Astrocyte (in vitro differentiated cells and primary cell): Measurements from ENCODE around the gene GLIS2. TPM values are rescaled to one million over a fixed set of nuclear protein-coding genes. Genes with fewer than 3 reads are reported as not detected.
A peak's percentile ranks its signal among the peaks of the same experiment; 100 is the strongest.

Source experiments
- DNase-seq: peaks from one replicate; pipeline ENCODE4 v3.0.0-alpha.2; 2010; ENCODE audit warnings: low read depth
- FAIRE-seq: peaks from 2 replicates; lab custom pipeline; 2011; peaks lifted over from hg19 to GRCh38; lab: Jason Lieb, UNC
- H2AFZ ChIP-seq: 2 replicates; pipeline ENCODE4 v1.6.0; 2012; ENCODE audit warnings: low read depth, low read length, inconsistent platforms
- H3K27ac ChIP-seq: 2 replicates; pipeline ENCODE4 v1.5.1; 2011; ENCODE audit warnings: low read depth, low read length, inconsistent platforms
- H3K27me3 ChIP-seq: 2 replicates; pipeline ENCODE4 v1.6.0; 2011; ENCODE audit warnings: low read length, inconsistent platforms; ENCODE audit not compliant: insufficient read depth
- H3K36me3 ChIP-seq: 2 replicates; pipeline ENCODE4 v1.5.1; 2011; ENCODE audit warnings: low read length, inconsistent platforms; ENCODE audit not compliant: insufficient read depth
- H3K4me1 ChIP-seq: 2 replicates; pipeline ENCODE4 v1.5.1; 2011; ENCODE audit warnings: low read length, inconsistent platforms; ENCODE audit not compliant: insufficient read depth
- H3K4me2 ChIP-seq: 2 replicates; pipeline ENCODE4 v1.6.0; 2012; ENCODE audit warnings: low read length, inconsistent platforms
- H3K4me3 ChIP-seq: 2 replicates; pipeline ENCODE4 v1.5.1; 2011; ENCODE audit warnings: low read depth, mild to moderate bottlenecking, low read length, inconsistent platforms; ENCODE audit not compliant: insufficient read depth
- H3K79me2 ChIP-seq: 2 replicates; pipeline ENCODE4 v1.6.0; 2012; ENCODE audit warnings: mild to moderate bottlenecking, low read length, inconsistent platforms; ENCODE audit not compliant: insufficient read depth
- H3K9ac ChIP-seq: 2 replicates; pipeline ENCODE4 v1.6.0; 2012; ENCODE audit warnings: mild to moderate bottlenecking, low read length, inconsistent platforms
- H3K9me3 ChIP-seq: 2 replicates; pipeline ENCODE4 v1.5.1; 2012; ENCODE audit warnings: low read depth, mild to moderate bottlenecking, low read length, inconsistent platforms; ENCODE audit not compliant: insufficient read depth
- H4K20me1 ChIP-seq: 2 replicates; pipeline ENCODE4 v1.6.0; 2012; ENCODE audit warnings: low read length, inconsistent platforms; ENCODE audit not compliant: insufficient read depth
- H3K27ac Mint-ChIP-seq: one replicate; pipeline ENCODE4 v1.8.0; 2021; ENCODE audit warnings: mild to moderate bottlenecking, mixed read lengths; ENCODE audit not compliant: unreplicated experiment
- H3K27me3 Mint-ChIP-seq: one replicate; pipeline ENCODE4 v1.8.0; 2021; ENCODE audit warnings: low read depth, mixed read lengths; ENCODE audit not compliant: unreplicated experiment
- H3K36me3 Mint-ChIP-seq: one replicate; pipeline ENCODE4 v1.8.0; 2021; ENCODE audit warnings: low read depth, mixed read lengths; ENCODE audit not compliant: unreplicated experiment
- H3K4me1 Mint-ChIP-seq: one replicate; pipeline ENCODE4 v1.8.0; 2021; ENCODE audit warnings: low read depth, mixed read lengths; ENCODE audit not compliant: unreplicated experiment
- H3K4me3 Mint-ChIP-seq: one replicate; pipeline ENCODE4 v1.8.0; 2021; ENCODE audit warnings: mild to moderate bottlenecking, moderate library complexity, mixed read lengths; ENCODE audit not compliant: unreplicated experiment
- H3K9me3 Mint-ChIP-seq: one replicate; pipeline ENCODE4 v1.8.0; 2021; ENCODE audit warnings: mild to moderate bottlenecking, mixed read lengths; ENCODE audit not compliant: unreplicated experiment
- CTCF ChIP-seq: IDR thresholded peaks from 2 replicates; pipeline ENCODE4 v1.5.1; 2011; ENCODE audit warnings: low read depth, mild to moderate bottlenecking, inconsistent platforms, low read length, moderate library complexity; ENCODE audit not compliant: insufficient read depth
- EZH2 ChIP-seq: IDR thresholded peaks from 2 replicates; pipeline ENCODE4 v1.6.1; 2012; ENCODE audit warnings: mild to moderate bottlenecking, low read length, inconsistent platforms; ENCODE audit not compliant: insufficient read depth
- total RNA-seq: library from RNA; stranded (reverse); gene quantifications from 2 replicates; pipeline ENCODE4 v1.2.1, GENCODE V29; 2021

Gene GLIS2
- total RNA-seq, 1 donor from 2014 or later = 18.9 TPM

DNA sequence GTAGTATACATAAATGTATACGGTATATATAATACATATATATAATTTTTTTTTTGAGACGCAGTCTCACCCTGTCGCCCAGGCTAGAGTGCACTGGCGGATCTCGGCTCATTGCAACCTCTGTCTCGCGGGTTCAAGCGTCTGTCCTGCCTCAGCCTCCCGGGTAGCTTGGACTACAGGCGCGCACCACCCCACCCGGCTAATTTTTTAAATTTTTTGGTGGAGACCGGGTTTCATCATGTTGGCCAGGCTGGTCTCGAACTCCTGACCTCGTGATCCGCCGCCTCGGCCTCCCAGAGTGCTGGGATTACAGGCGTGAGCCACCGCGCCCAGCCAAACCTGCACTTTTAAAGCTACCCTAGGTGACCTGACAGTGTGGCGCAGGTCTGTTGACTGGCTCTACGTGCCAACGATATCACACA lies 34.5 kb downstream of the GLIS2 start:
- peaks cover 56% of the 10 kb centered on the region for H3K79me2 ChIP-seq
- H3K9me3 Mint-ChIP-seq = no peaks in the 10 kb centered on the region

GRCh38 chr16:4350787-4351659 lies 35.2 kb downstream of the GLIS2 start, which contains the start of gene PAM16:
TSS of gene PAM16 (minus strand) at chr16:4351321. CDS start at chr16:4351234, 87 bp downstream.
- H3K4me2 ChIP-seq = peak within 1 kb of the TSS; percentile 85
- peaks cover 38% of the 10 kb centered on the region for H4K20me1 ChIP-seq
- Mint-ChIP-seq H3K27me3 (no peaks in the 10 kb centered on the region), H3K36me3 (peaks cover 4% of the 10 kb centered on the region), H3K9me3 (no peaks in the 10 kb centered on the region), H3K27ac (peak within 1 kb of the TSS; percentile 83), H3K4me3 (peak within 1 kb of the TSS; percentile 95), H3K4me1 (peaks cover 7% of the 10 kb centered on the region)
- peaks cover 8% of the 10 kb centered on the region for H3K4me1 ChIP-seq
- peak within 1 kb of the TSS; percentile 84 for H3K9ac ChIP-seq
- H3K27ac ChIP-seq = peak within 1 kb of the TSS; percentile 64
- peak within 1 kb of the TSS; percentile 83 for H3K4me3 ChIP-seq
- no peaks in the 10 kb centered on the region for H3K27me3 ChIP-seq
- no peaks in the 10 kb centered on the region for H3K9me3 ChIP-seq
- no peaks in the 10 kb centered on the region for H3K36me3 ChIP-seq
- TF ChIP-seq CTCF (no peak), EZH2 (no peak)
- peaks cover 50% of the 10 kb centered on the region for H3K79me2 ChIP-seq
- peak within 1 kb of the TSS; percentile 72 for H2AFZ ChIP-seq
- DNase-seq (peak; percentile 75), FAIRE-seq (no peak)

More for the DNA sequence above, 34.5 kb downstream of the GLIS2 start:
- Histone ChIP-seq H3K27me3 (no peaks in the 10 kb centered on the region), H4K20me1 (peaks cover 44% of the 10 kb centered on the region), H3K9ac (peak overlapping the region; percentile 84), H3K4me2 (peak overlapping the region; percentile 85), H3K4me3 (peak overlapping the region; percentile 83), H3K9me3 (no peaks in the 10 kb centered on the region), H2AFZ (peak overlapping the region; percentile 72), H3K27ac (peak overlapping the region; percentile 55), H3K36me3 (no peaks in the 10 kb centered on the region), H3K4me1 (peaks cover 8% of the 10 kb centered on the region)
- no peak for TF ChIP-seq CTCF
- no peak for TF ChIP-seq EZH2
- Mint-ChIP-seq H3K27ac (peak overlapping the region; percentile 83), H3K4me3 (peak overlapping the region; percentile 95), H3K4me1 (peaks cover 7% of the 10 kb centered on the region), H3K27me3 (no peaks in the 10 kb centered on the region), H3K36me3 (peaks cover 4% of the 10 kb centered on the region)
- DNase-seq (no peak), FAIRE-seq (no peak)
